Vagina (tissue), 2 donors: ENCODE results near the gene PML. TPM values are rescaled to one million over a fixed set of nuclear protein-coding genes. Genes with fewer than 3 reads are reported as not detected.

Source experiments
- DNase-seq, 2 donors: peaks; one replicate each; pipeline ENCODE4 v3.0.0-alpha.2; 2017; ENCODE audit errors: extremely low spot score in 2 of 2
- H3K27ac ChIP-seq: fragments of 200-600 bp; sonication (generic); one replicate; pipeline ENCODE4 v1.5.1; 2019
- H3K27me3 ChIP-seq: fragments of 200-600 bp; sonication (generic); one replicate; pipeline ENCODE4 v1.5.1; 2019
- H3K36me3 ChIP-seq, 2 donors: fragments of 200-600 bp; sonication (generic); one replicate each; pipeline ENCODE4 v1.5.1; 2017 to 2019
- H3K4me1 ChIP-seq: fragments of 200-600 bp; sonication (generic); one replicate; pipeline ENCODE4 v1.5.1; 2019
- H3K4me3 ChIP-seq, 2 donors: fragments of 200-600 bp; sonication (generic); 1 replicate in 1 of 2; 2 replicates in 1 of 2; pipeline ENCODE4 v1.5.1; 2016 to 2019
- H3K9me3 ChIP-seq: fragments of 200-600 bp; sonication (generic); one replicate; pipeline ENCODE4 v1.5.1; 2019
- POLR2A ChIP-seq, 2 donors: fragments of 450-650 bp; IDR thresholded peaks; one replicate each; pipeline ENCODE4 v1.6.1; 2017; ENCODE audit warnings: antibody characterized with exemption in 2 of 2, mild to moderate bottlenecking in 2 of 2, moderate library complexity in 2 of 2
- POLR2AphosphoS5 ChIP-seq, 2 donors: sonication (generic); formaldehyde crosslinking; IDR thresholded peaks; one replicate each; pipeline ENCODE4 v1.9.0; 2017; ENCODE audit warnings: antibody characterized with exemption in 2 of 2, mild to moderate bottlenecking in 2 of 2, low read depth in 1 of 2; ENCODE audit not compliant: insufficient read depth in 1 of 2
- intact Hi-C: fragments of 100-400 bp; cut with DNase I; formaldehyde crosslinking; loops from one replicate; pipeline ENCODE4 v1.15.1; 2023
- total RNA-seq: library from RNA; depleted of rRNA; stranded (reverse); fragments of >200 nt; gene quantifications from one replicate; pipeline ENCODE4 v1.2.3, GENCODE V29; 2016
- TF ChIP-seq, protein P1 (sequence below), 3 experiments: fragments of 450-650 bp in 2 of 3; fragments of 200-600 bp in 1 of 3; sonication (generic) in 1 of 3; IDR thresholded peaks; one replicate each; pipeline ENCODE4 v1.5.1; 2017 to 2019; ENCODE audit warnings: antibody characterized with exemption in 3 of 3, mild to moderate bottlenecking in 2 of 3, moderate library complexity in 2 of 3

PML gene
- total RNA-seq, 1 donor from 2014 or later, result 107 TPM

DNA sequence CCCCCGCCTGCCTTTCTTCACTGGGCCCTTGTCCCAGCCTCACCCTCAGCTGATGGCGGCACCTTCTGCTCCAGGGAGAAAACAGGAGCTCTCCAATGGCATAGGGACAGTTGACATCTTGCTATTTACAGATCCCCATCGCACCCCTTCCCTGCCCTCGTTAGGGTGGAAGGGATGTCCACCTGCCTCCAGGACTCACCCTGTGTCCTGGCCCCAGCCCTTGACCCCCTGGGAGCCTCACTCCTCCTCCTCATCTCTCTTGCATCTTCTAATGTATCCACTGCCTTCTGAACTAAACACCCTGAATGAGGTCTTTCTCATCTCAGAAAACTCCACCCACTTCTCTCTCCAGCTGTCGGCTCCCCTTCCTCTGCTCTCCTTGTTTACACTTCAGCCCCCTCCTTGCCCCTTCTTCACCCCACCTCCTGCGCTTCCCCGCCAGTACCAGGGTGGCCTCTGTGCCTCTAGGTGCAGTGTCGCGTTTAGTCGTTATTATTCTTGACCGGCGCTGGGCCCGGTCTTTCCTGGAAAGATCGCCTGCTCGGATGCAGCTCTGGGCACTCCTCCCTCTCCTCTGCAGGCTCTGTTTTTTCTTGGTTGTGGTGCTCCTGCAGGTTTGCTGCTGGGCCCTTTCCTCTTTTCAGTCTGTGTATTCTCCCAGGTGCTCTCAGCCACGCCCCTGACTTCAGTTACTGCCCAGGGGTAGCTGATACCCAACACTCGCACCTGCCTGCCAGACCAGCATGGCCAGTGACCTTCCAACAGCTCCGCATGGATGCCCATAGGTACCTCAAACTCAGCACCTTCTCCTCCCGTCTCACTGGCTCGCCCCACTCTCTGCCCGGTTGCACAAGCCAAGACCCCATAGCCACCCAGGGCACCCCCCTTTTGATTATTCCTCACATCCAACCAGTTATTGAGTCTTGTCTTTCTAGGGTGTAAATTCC is 42.9 kb downstream of the PML start:
- H3K36me3 ChIP-seq, result peaks cover 0 to 47% of the 10 kb centered on the region in 2 donors
- H3K9me3 ChIP-seq, result no peaks in the 10 kb centered on the region
- H3K27ac ChIP-seq, result no peak overlapping the region
- intact Hi-C loops, result no loop called here
- no peak overlapping the region for H3K4me3 ChIP-seq
- TF ChIP-seq, protein P1, sequence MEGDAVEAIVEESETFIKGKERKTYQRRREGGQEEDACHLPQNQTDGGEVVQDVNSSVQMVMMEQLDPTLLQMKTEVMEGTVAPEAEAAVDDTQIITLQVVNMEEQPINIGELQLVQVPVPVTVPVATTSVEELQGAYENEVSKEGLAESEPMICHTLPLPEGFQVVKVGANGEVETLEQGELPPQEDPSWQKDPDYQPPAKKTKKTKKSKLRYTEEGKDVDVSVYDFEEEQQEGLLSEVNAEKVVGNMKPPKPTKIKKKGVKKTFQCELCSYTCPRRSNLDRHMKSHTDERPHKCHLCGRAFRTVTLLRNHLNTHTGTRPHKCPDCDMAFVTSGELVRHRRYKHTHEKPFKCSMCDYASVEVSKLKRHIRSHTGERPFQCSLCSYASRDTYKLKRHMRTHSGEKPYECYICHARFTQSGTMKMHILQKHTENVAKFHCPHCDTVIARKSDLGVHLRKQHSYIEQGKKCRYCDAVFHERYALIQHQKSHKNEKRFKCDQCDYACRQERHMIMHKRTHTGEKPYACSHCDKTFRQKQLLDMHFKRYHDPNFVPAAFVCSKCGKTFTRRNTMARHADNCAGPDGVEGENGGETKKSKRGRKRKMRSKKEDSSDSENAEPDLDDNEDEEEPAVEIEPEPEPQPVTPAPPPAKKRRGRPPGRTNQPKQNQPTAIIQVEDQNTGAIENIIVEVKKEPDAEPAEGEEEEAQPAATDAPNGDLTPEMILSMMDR (IDR thresholded peaks at IDR 0.05), result no peak
- TF ChIP-seq POLR2AphosphoS5 (IDR thresholded peaks at IDR 0.05; ENCODE audit: insufficient read depth in 1 of 2, low read depth in 1 of 2), result peak in 1 of 2 donors; percentile 7
- peak in 1 of 2 donors; percentile 82 for DNase-seq
- H3K27me3 ChIP-seq, result no peaks in the 10 kb centered on the region
- peaks cover 26% of the 10 kb centered on the region for H3K4me1 ChIP-seq

DNA sequence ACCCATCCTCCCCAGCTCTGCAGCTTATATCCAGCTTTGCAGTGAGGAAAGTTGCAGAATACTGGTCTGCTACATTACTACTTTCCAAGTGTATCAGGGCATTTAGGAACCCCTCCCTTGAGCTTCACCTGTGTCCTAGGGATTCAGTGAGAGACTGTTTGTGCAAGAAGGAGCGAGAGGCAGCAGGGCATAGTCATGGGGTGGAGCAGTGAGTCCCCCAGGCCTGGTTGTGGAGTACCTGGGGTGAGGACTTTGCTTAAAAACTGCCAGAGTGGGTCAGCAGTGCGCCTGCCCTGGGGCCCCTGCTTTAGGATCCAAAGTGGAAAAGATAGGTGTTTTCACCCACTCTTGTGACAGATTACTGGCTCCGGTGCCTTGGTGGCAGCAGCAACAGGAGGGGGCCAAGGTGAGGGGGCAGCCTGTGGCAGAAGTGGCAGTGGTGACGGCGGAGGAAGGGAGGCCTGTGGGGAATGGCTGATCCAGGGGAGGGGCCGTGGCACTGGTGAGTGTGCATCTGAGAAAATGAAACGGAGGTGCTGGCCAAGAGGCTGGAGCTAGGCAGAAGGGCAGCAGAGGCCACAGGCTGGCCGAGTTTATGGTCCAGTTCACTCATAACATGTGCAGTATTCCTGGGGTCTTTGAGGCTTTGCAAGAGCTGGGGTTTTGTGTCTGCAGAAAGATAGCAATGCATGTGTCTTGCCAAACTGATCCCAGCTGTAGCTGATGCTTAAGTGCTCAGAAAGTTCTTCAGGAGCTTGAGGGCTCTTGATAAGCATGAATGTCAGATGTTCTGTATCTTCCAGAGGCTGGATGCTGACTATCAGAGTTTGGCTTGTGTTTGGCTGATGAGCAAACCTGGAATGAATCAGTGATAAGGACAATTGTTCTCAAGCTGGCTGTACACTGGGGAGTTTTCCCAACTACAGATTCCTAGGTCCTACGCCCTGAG is 44.5 kb downstream of the PML start:
- no peak for TF ChIP-seq POLR2AphosphoS5 (IDR thresholded peaks at IDR 0.05; ENCODE audit: insufficient read depth in 1 of 2, low read depth in 1 of 2)
- TF ChIP-seq, protein P1 (IDR thresholded peaks at IDR 0.05), result no peak
- TF ChIP-seq POLR2A (IDR thresholded peaks at IDR 0.05), result no peak
- Histone ChIP-seq H3K27me3 (no peaks in the 10 kb centered on the region), H3K9me3 (no peaks in the 10 kb centered on the region), H3K4me1 (peaks cover 26% of the 10 kb centered on the region), H3K27ac (peak overlapping the region; percentile 49), H3K4me3 (no peak overlapping the region), H3K36me3 (peaks cover 0 to 41% of the 10 kb centered on the region in 2 donors)
- intact Hi-C loops, result no loop called here
- peak in 1 of 2 donors; percentile 85 for DNase-seq

DNA sequence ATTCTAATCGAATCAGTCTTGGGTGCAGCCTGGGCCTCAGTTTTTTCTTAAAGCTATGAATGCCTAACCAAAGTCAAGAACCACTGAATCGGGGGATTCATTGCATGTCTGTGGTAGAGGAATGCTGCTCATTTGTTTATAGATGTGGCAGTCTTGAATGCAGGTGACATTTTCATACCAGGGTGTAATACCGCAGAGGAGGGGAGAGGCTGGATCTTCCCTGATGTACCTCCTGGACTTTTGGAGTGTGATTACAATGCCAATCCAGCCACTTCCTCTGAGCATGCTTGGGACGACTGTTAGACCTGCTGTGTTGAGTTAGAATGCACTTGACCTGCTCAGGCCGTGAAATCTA is 45.1 kb downstream of the PML start:
- Histone ChIP-seq H3K27ac (peak overlapping the region; percentile 49), H3K36me3 (peaks cover 0 to 36% of the 10 kb centered on the region in 2 donors), H3K9me3 (no peaks in the 10 kb centered on the region), H3K4me1 (peaks cover 26% of the 10 kb centered on the region), H3K27me3 (no peaks in the 10 kb centered on the region), H3K4me3 (no peak overlapping the region)
- intact Hi-C loops, result loop anchor here (5.0 kb wide), 1 partner anchor 67 kb away; no protein-coding TSS in a partner anchor
- TF ChIP-seq POLR2AphosphoS5 (IDR thresholded peaks at IDR 0.05; ENCODE audit: insufficient read depth in 1 of 2, low read depth in 1 of 2), result no peak
- TF ChIP-seq, protein P1 (IDR thresholded peaks at IDR 0.05), result no peak
- TF ChIP-seq POLR2A (IDR thresholded peaks at IDR 0.05), result no peak
- no peak for DNase-seq

DNA sequence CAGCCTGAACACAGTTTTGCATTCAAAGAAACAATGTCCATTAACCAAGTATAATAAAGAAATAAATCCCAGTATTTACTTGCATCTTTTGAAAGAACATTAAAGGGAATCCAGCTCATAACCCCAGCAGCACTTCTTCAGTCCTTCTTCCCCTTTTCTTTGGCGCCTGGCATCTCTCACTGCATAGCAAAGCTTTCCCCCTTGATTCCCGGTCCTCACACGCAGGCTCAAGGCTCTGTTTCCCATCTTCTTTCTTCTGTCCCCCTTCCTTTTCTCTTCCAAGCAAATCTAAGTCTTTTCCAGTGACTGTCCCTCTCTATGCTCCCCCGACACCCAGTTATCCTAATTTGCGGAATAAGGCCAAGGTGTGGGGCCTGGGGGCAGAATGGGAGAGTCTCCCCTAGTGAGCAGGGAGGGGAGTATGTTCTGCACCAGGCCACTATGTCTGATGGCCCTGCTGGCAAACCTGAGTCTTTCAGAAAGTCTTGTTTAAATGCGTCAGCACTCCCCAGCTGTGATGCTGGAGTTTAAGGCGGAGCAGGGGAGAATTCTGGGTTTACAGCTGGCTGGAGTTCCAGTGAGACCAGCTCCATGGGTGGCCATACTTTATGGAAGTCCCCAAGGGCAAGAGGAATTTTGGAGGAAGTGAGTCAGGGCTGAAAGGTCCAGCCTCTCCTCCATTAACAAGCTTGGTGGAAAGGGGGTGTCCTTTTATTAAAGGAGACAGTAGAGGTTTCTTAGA is 45.8 kb downstream of the PML start:
- Histone ChIP-seq H3K4me3 (no peak overlapping the region), H3K27me3 (no peaks in the 10 kb centered on the region), H3K4me1 (peaks cover 26% of the 10 kb centered on the region), H3K36me3 (peaks cover 0 to 30% of the 10 kb centered on the region in 2 donors), H3K27ac (peak overlapping the region; percentile 49), H3K9me3 (no peaks in the 10 kb centered on the region)
- DNase-seq, result peak in 1 of 2 donors; percentile 95
- intact Hi-C loops, result loop anchor here (5.0 kb wide), 1 partner anchor 68 kb away; no protein-coding TSS in a partner anchor
- TF ChIP-seq POLR2AphosphoS5 (IDR thresholded peaks at IDR 0.05; ENCODE audit: insufficient read depth in 1 of 2, low read depth in 1 of 2), result peak in 1 of 2 donors; percentile 55
- TF ChIP-seq, protein P1 (IDR thresholded peaks at IDR 0.05), result no peak
